ENCODE data around the gene MAPK9. TPM values are rescaled to one million over a fixed set of nuclear protein-coding genes. Genes with fewer than 3 reads are reported as not detected.

The MAPK9 gene
- total and polyA plus RNA-seq, 2 experiments from 2014 or later: 22.5 to 23.7 TPM

DNA sequence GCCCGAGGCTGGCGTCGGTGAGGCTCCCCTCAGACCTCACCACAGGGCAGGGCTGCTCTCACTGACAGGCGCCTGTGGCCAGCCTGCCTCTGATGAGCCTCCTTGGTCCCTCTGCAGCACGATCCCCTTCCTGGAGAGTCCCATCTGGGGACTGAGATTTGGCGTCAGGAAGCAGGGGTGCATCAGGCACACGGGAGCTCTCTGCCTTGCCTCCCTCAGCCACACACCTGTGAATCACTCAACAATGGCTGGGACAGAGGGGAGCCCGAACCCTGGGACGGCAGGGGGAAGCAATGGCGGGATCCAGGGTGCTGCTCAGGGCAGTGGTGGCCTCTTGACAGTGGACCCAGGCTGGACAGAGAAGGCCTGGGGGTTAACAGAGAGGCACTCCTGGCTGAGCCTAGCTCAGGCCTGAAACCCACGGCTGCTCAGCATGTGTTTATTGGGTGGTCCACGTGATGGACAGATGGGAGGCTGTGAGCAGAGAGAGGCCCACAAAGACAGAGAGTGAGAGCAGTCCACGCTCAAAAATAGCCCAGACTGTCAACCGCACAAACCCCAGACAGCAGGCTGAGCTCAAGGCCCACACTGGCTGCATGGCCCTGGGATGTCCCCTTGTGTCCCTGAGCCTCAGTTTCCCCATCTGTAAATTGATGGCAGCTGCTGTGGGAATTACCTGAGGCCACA, 94.7 kb downstream of the MAPK9 start:
- Histone ChIP-seq H3K9me3 (ENCODE audit: low read depth) (no peaks in the 10 kb centered on the region), H3K9me2 (ENCODE audit: insufficient read depth) (no peaks in the 10 kb centered on the region), H3K79me2 (ENCODE audit: insufficient read depth) (no peaks in the 10 kb centered on the region), H3K27ac (no peak overlapping the region), H3K9ac (no peak overlapping the region), H3K4me1 (ENCODE audit: insufficient read depth) (no peaks in the 10 kb centered on the region), H3F3A (ENCODE audit: insufficient read depth) (no peaks in the 10 kb centered on the region), H2AFZ (no peak overlapping the region), H4K20me1 (ENCODE audit: insufficient read depth) (no peaks in the 10 kb centered on the region), H3K4me2 (ENCODE audit: unreplicated experiment) (no peak overlapping the region), H3K36me3 (ENCODE audit: low read depth) (no peaks in the 10 kb centered on the region), H3K27me3 (replicated peaks; ENCODE audit: insufficient read depth) (no peaks in the 10 kb centered on the region; the same call in 1 of the 2 replicates), H3K4me3 (no peak overlapping the region)
- 13 to 16% methylated on average over 14 of the region's 14 CpGs for WGBS, 2 experiments (ENCODE audit: low coverage in 1 of 2, low lambda C conversion rate in 2 of 2, missing lambda C conversion rate in 2 of 2)
- in situ Hi-C loops (cut with MboI): no loop called here
- DNase-seq: no peak
- no peak for TF ChIP-seq EZH2 (IDR thresholded peaks at IDR 0.05; ENCODE audit: insufficient read depth, poor library complexity, severe bottlenecking)

DNA sequence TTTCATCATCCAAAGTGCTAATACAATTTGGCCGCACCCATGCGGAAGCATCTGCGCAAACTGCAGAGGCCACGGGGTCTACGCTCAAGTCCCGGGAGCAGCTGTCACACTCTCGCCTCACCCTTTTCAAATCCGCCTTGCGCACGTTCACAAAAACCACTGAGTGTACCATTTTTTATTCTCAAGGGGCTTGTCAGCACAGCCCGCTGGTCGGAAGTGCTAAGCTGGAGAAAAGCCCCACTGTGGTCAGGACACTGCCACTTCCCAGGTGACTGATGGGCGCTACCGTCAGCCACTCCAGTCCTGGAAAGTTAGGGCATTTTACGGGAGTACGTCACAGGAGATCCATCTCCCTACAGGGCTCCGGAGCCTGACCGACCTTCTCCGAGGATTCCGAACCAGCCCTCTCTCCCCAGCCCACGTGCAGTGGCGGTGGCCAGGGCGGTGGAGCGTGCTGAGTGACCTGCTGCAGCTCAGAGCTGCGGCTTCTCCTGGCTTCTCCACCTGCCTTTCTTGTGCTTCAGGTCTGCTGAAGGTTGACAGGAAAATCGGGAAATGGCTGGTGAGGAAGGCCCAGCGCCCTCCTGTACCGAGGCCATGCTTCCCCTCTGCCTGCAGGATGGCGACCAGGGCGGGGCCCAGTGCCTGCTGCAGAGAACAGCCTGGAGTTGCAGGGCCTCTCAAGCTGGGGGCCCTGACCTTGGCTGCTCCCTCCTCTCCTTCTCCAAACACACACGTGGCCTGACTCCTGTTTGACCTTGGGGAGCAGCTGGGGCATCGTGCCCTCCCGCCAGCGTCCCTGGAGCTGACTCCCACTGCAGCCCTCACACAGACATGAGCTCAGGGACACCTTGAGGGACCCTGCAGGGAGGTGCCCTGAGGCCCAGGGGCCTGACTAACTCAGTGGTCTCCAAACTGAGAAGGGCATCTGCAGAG, 97.2 kb downstream of the MAPK9 start:
- TF ChIP-seq EZH2phosphoT487 (IDR thresholded peaks at IDR 0.05; ENCODE audit: insufficient read depth, low read depth) (no peak), EZH2 (IDR thresholded peaks at IDR 0.05; ENCODE audit: insufficient read depth, poor library complexity, severe bottlenecking) (no peak)
- 71 to 73% methylated on average over 34 of the region's 34 CpGs for WGBS, 2 experiments (ENCODE audit: low coverage in 1 of 2, low lambda C conversion rate in 2 of 2, missing lambda C conversion rate in 2 of 2)

DNA sequence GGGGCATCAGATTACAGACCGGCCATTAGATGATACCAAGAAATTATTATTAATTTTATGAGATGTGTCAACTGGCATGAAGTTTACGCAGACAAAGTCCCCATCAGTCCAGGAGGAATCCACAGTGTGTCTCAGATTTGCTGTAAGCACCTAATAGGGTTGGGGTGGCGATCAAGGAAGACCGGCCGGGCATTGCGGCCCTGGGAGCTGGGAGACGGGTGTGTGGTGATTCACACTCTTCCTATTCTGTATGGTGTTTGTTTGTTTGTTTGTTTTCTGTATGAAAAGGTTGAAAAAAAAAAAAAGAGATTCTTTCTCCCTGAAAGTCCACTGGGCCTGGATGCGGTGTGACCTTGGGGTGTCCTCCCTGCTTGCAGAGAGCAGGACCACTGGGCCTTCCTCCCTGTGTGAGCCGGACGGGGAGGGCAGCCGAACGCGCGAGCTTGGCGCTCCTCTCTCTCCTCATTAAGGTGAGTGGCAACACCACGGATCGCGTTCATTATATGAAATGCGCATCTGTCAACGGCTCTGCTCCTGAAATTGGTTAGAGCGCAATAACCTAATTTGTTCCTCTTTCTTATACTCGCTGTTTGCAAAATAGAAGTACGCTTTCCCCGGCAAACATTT, 98.0 kb downstream of the MAPK9 start:
- no peak for DNase-seq
- H3K27ac ChIP-seq: no peak overlapping the region

More for the DNA sequence above, 97.2 kb downstream of the MAPK9 start:
- Histone ChIP-seq H3K4me1 (ENCODE audit: insufficient read depth) (no peaks in the 10 kb centered on the region), H3K9me3 (ENCODE audit: low read depth) (no peaks in the 10 kb centered on the region), H3K9me2 (ENCODE audit: insufficient read depth) (no peaks in the 10 kb centered on the region), H2AFZ (no peak overlapping the region), H4K20me1 (ENCODE audit: insufficient read depth) (no peaks in the 10 kb centered on the region), H3K79me2 (ENCODE audit: insufficient read depth) (no peaks in the 10 kb centered on the region), H3K27me3 (replicated peaks; ENCODE audit: insufficient read depth) (no peaks in the 10 kb centered on the region; the same call in 1 of the 2 replicates), H3K27ac (no peak overlapping the region), H3F3A (ENCODE audit: insufficient read depth) (no peaks in the 10 kb centered on the region), H3K36me3 (ENCODE audit: low read depth) (no peaks in the 10 kb centered on the region), H3K4me2 (ENCODE audit: unreplicated experiment) (no peak overlapping the region), H3K9ac (no peak overlapping the region), H3K4me3 (no peak overlapping the region)
- DNase-seq: no peak
- in situ Hi-C loops (cut with MboI): no loop called here

DNA sequence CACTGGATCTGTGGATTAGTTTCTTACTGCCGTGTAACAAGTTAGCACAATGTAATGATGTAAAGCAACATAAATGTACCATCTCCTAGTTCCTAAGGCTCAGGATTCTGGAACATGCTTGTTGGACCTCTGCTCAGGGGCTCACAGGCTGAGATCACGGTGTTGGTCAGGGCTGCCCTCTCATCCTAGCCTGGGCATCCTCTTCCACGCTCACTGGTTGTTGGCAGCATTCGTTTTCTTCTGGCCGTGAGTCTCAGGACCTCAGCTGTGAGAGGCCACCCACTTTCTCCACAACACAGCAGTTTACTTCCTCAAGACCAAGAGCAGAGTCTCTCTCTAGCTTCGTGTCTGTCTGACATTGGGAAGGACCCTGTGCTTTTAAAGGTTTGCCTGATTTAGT, 100.2 kb downstream of the MAPK9 start:
- Histone ChIP-seq H3K27me3 (replicated peaks; ENCODE audit: insufficient read depth) (no peaks in the 10 kb centered on the region), H4K20me1 (ENCODE audit: insufficient read depth) (no peaks in the 10 kb centered on the region), H3K79me2 (ENCODE audit: insufficient read depth) (no peaks in the 10 kb centered on the region), H3K36me3 (ENCODE audit: low read depth) (no peaks in the 10 kb centered on the region), H3K4me1 (ENCODE audit: insufficient read depth) (no peaks in the 10 kb centered on the region), H3F3A (ENCODE audit: insufficient read depth) (no peaks in the 10 kb centered on the region), H3K4me3 (no peak overlapping the region), H3K4me2 (ENCODE audit: unreplicated experiment) (no peak overlapping the region), H3K9ac (no peak overlapping the region), H2AFZ (no peak overlapping the region), H3K9me3 (ENCODE audit: low read depth) (peaks cover 5% of the 10 kb centered on the region), H3K27ac (no peak overlapping the region), H3K9me2 (ENCODE audit: insufficient read depth) (no peaks in the 10 kb centered on the region)
- DNase-seq: no peak
- TF ChIP-seq EZH2 (IDR thresholded peaks at IDR 0.05; ENCODE audit: insufficient read depth, poor library complexity, severe bottlenecking): no peak
- no peak for TF ChIP-seq EZH2phosphoT487 (IDR thresholded peaks at IDR 0.05; ENCODE audit: insufficient read depth, low read depth)
- in situ Hi-C loops (cut with MboI): no loop called here
- 25 to 41% methylated on average over 6 of the region's 6 CpGs for WGBS, 2 experiments (ENCODE audit: low coverage in 1 of 2, low lambda C conversion rate in 2 of 2, missing lambda C conversion rate in 2 of 2)

More for the DNA sequence above, 98.0 kb downstream of the MAPK9 start:
- Histone ChIP-seq H3K79me2 (ENCODE audit: insufficient read depth) (no peaks in the 10 kb centered on the region), H3K27me3 (replicated peaks; ENCODE audit: insufficient read depth) (no peaks in the 10 kb centered on the region; the same call in 1 of the 2 replicates), H2AFZ (no peak overlapping the region), H3K9me2 (ENCODE audit: insufficient read depth) (no peaks in the 10 kb centered on the region), H3K4me2 (ENCODE audit: unreplicated experiment) (no peak overlapping the region), H3K4me1 (ENCODE audit: insufficient read depth) (no peaks in the 10 kb centered on the region), H3F3A (ENCODE audit: insufficient read depth) (no peaks in the 10 kb centered on the region), H3K4me3 (no peak overlapping the region), H3K9ac (no peak overlapping the region), H3K9me3 (ENCODE audit: low read depth) (no peaks in the 10 kb centered on the region), H3K36me3 (ENCODE audit: low read depth) (no peaks in the 10 kb centered on the region), H4K20me1 (ENCODE audit: insufficient read depth) (no peaks in the 10 kb centered on the region)
- 82 to 85% methylated on average over 24 of the region's 24 CpGs for WGBS, 2 experiments (ENCODE audit: low coverage in 1 of 2, low lambda C conversion rate in 2 of 2, missing lambda C conversion rate in 2 of 2)
- TF ChIP-seq EZH2 (IDR thresholded peaks at IDR 0.05; ENCODE audit: insufficient read depth, poor library complexity, severe bottlenecking): no peak
- TF ChIP-seq EZH2phosphoT487 (IDR thresholded peaks at IDR 0.05; ENCODE audit: insufficient read depth, low read depth): no peak
- in situ Hi-C loops (cut with MboI): no loop called here
